ENCODE measurements around the gene GRM6.

The GRM6 gene

DNA sequence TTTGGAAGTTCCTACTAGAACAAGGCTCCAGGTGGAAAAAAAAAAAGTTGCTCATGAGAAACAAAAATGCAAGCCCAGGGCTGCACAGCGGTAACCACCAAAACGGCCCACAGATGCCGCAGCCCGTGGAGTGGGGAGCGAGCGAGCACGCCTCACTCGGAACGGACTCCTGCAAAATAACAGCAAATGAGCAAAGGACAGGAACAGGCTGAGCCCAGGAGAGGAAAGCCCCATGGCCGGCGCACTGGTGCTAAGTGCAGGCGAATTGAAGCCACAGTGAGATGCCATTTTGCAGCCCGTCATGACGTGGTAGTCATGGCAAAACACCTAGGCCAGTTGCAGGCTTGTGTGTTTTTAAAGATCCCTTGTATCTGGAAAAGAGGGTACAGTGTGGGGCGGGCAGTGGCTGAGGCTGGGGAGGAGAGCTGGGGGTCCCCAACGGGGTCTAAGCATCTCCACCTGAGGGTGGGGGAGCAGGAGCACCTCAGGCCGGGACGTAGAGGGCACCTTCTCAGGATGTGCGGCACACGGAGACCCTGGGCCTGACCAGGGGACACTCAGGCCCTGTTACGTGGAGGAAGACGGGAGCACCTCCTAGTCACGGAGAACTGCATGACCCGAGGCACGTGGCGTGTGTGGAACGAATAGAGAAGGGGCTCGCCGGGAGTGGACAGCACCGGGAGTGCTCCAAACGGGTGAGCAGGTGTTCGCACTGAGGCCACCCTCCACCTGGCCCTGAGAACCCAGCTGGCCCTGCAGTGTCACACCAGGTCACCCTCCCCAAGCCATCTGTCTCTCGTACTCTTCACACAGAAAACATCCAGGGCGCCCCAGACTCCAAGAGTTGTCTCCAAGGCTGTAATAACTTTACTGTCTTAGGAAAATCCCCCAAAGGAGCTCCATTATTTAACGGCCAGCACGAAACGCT is 10.7 kb downstream of the GRM6 start:
- Histone ChIP-seq H3K4me1 (ENCODE audit: low read length) (no peaks in the 10 kb centered on the region), H3K79me2 (ENCODE audit: low read length) (no peaks in the 10 kb centered on the region), H4K20me1 (ENCODE audit: insufficient read depth, low read length) (no peaks in the 10 kb centered on the region), H3K9ac (ENCODE audit: low read length) (no peak overlapping the region), H3K36me3 (replicated peaks; ENCODE audit: insufficient read depth, low read length) (no peaks in the 10 kb centered on the region), H3K9me2 (replicated peaks; ENCODE audit: insufficient read depth, low read length) (no peaks in the 10 kb centered on the region), H3K4me2 (ENCODE audit: low read depth, low read length) (no peak overlapping the region), H3K27ac (ENCODE audit: low read length) (no peak overlapping the region), H3F3A (ENCODE audit: insufficient read depth, low read length) (no peaks in the 10 kb centered on the region), H2AFZ (ENCODE audit: low read length) (no peak overlapping the region), H3K9me3 (replicated peaks; ENCODE audit: insufficient read depth, low read length) (no peaks in the 10 kb centered on the region), H3K4me3 (ENCODE audit: low read length) (no peak overlapping the region), H3K27me3 (replicated peaks; ENCODE audit: insufficient read depth, low read length) (no peaks in the 10 kb centered on the region)
- no peak for DNase-seq
- TF ChIP-seq, protein P1, sequence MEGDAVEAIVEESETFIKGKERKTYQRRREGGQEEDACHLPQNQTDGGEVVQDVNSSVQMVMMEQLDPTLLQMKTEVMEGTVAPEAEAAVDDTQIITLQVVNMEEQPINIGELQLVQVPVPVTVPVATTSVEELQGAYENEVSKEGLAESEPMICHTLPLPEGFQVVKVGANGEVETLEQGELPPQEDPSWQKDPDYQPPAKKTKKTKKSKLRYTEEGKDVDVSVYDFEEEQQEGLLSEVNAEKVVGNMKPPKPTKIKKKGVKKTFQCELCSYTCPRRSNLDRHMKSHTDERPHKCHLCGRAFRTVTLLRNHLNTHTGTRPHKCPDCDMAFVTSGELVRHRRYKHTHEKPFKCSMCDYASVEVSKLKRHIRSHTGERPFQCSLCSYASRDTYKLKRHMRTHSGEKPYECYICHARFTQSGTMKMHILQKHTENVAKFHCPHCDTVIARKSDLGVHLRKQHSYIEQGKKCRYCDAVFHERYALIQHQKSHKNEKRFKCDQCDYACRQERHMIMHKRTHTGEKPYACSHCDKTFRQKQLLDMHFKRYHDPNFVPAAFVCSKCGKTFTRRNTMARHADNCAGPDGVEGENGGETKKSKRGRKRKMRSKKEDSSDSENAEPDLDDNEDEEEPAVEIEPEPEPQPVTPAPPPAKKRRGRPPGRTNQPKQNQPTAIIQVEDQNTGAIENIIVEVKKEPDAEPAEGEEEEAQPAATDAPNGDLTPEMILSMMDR (IDR thresholded peaks at IDR 0.05; ENCODE audit: low read length) = no peak
- TF ChIP-seq EZH2 (optimal IDR thresholded peaks at IDR 0.05; ENCODE audit: low read depth, low read length) = no peak
- TF ChIP-seq EZH2phosphoT487 (IDR thresholded peaks at IDR 0.05; ENCODE audit: low read length) = no peak

- H3K27me3 ChIP-seq (replicated peaks; ENCODE audit: insufficient read depth, low read length) = no peaks in the 10 kb centered on the region
- H3K4me1 ChIP-seq (ENCODE audit: low read length) = no peaks in the 10 kb centered on the region
- TF ChIP-seq, protein P1 (IDR thresholded peaks at IDR 0.05; ENCODE audit: low read length) = no peak
- TF ChIP-seq EZH2 (optimal IDR thresholded peaks at IDR 0.05; ENCODE audit: low read depth, low read length) (no peak), EZH2phosphoT487 (IDR thresholded peaks at IDR 0.05; ENCODE audit: low read length) (no peak)
- H3K27ac ChIP-seq (ENCODE audit: low read length) = no peak overlapping the region
- no peaks in the 10 kb centered on the region for H3K9me2 ChIP-seq (replicated peaks; ENCODE audit: insufficient read depth, low read length)
- DNase-seq = no peak
- no peaks in the 10 kb centered on the region for H3F3A ChIP-seq (ENCODE audit: insufficient read depth, low read length)
- no peak overlapping the region for H3K9ac ChIP-seq (ENCODE audit: low read length)
- H3K9me3 ChIP-seq (replicated peaks; ENCODE audit: insufficient read depth, low read length) = no peaks in the 10 kb centered on the region
- no peaks in the 10 kb centered on the region for H3K36me3 ChIP-seq (replicated peaks; ENCODE audit: insufficient read depth, low read length)
- no peak overlapping the region for H3K4me2 ChIP-seq (ENCODE audit: low read depth, low read length)
- no peaks in the 10 kb centered on the region for H3K79me2 ChIP-seq (ENCODE audit: low read length)
- H4K20me1 ChIP-seq (ENCODE audit: insufficient read depth, low read length) = no peaks in the 10 kb centered on the region
- H3K4me3 ChIP-seq (ENCODE audit: low read length) = no peak overlapping the region
- no peak overlapping the region for H2AFZ ChIP-seq (ENCODE audit: low read length)
These were observed 11.4 kb downstream of the GRM6 start for GRCh38 chr5:178983728-178984127.

GRCh38 chr5:178982941-178983340 is 12.2 kb downstream of the GRM6 start:
- TF ChIP-seq EZH2phosphoT487 (IDR thresholded peaks at IDR 0.05; ENCODE audit: low read length) = no peak
- Histone ChIP-seq H3K4me3 (ENCODE audit: low read length) (no peak overlapping the region), H3K27ac (ENCODE audit: low read length) (no peak overlapping the region), H3K4me2 (ENCODE audit: low read depth, low read length) (no peak overlapping the region), H3K4me1 (ENCODE audit: low read length) (no peaks in the 10 kb centered on the region), H3K36me3 (replicated peaks; ENCODE audit: insufficient read depth, low read length) (no peaks in the 10 kb centered on the region), H3K9ac (ENCODE audit: low read length) (no peak overlapping the region), H3F3A (ENCODE audit: insufficient read depth, low read length) (no peaks in the 10 kb centered on the region), H3K27me3 (replicated peaks; ENCODE audit: insufficient read depth, low read length) (no peaks in the 10 kb centered on the region), H3K9me2 (replicated peaks; ENCODE audit: insufficient read depth, low read length) (no peaks in the 10 kb centered on the region), H3K9me3 (replicated peaks; ENCODE audit: insufficient read depth, low read length) (no peaks in the 10 kb centered on the region), H2AFZ (ENCODE audit: low read length) (no peak overlapping the region), H4K20me1 (ENCODE audit: insufficient read depth, low read length) (no peaks in the 10 kb centered on the region), H3K79me2 (ENCODE audit: low read length) (no peaks in the 10 kb centered on the region)
- DNase-seq = no peak

DNA sequence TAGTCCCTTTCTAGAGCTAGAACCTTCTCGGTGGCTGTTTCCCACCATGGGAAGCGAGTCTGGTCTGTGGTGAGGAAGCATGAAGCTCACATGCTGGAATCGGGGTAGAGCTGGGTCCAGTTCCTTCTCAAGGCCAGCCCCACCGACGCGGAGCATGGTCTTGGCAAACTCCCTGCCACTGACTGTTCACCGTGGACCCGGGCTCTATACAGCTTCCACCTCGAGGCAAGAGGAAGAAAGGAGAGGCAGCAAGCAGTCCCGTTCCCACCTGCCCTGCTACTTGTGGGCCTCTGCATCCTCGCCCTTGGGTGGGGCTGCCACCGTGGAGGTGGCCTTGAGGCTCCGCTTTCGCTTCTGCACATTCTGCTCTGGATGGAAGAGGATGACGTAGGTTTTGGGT is 13.7 kb downstream of the GRM6 start:
- H3K9me2 ChIP-seq (replicated peaks; ENCODE audit: insufficient read depth, low read length) = no peaks in the 10 kb centered on the region
- no peak overlapping the region for H3K9ac ChIP-seq (ENCODE audit: low read length)
- no peaks in the 10 kb centered on the region for H3K9me3 ChIP-seq (replicated peaks; ENCODE audit: insufficient read depth, low read length)
- H3K27ac ChIP-seq (ENCODE audit: low read length) = no peak overlapping the region
- no peak overlapping the region for H2AFZ ChIP-seq (ENCODE audit: low read length)
- H3K27me3 ChIP-seq (replicated peaks; ENCODE audit: insufficient read depth, low read length) = no peaks in the 10 kb centered on the region
- H3K4me2 ChIP-seq (ENCODE audit: low read depth, low read length) = no peak overlapping the region
- H3K36me3 ChIP-seq (replicated peaks; ENCODE audit: insufficient read depth, low read length) = no peaks in the 10 kb centered on the region
- TF ChIP-seq EZH2 (optimal IDR thresholded peaks at IDR 0.05; ENCODE audit: low read depth, low read length) = no peak
- no peak for TF ChIP-seq EZH2phosphoT487 (IDR thresholded peaks at IDR 0.05; ENCODE audit: low read length)
- TF ChIP-seq, protein P1 (IDR thresholded peaks at IDR 0.05; ENCODE audit: low read length) = no peak
- no peaks in the 10 kb centered on the region for H3F3A ChIP-seq (ENCODE audit: insufficient read depth, low read length)
- H3K4me1 ChIP-seq (ENCODE audit: low read length) = no peaks in the 10 kb centered on the region
- no peaks in the 10 kb centered on the region for H3K79me2 ChIP-seq (ENCODE audit: low read length)
- H4K20me1 ChIP-seq (ENCODE audit: insufficient read depth, low read length) = no peaks in the 10 kb centered on the region
- H3K4me3 ChIP-seq (ENCODE audit: low read length) = no peak overlapping the region
- no peak for DNase-seq
